ENCODE results near the gene ART5. TPM values are rescaled to one million over a fixed set of nuclear protein-coding genes. Genes with fewer than 3 reads are reported as not detected.
"Not testable (repeated sequence)": the region's sequence is repeated elsewhere in the genome, so short reads cannot be mapped to it uniquely, and the experiment has no call there.

ART5 gene
- total RNA-seq, 2 experiments from 2014 or later: not detected

GRCh38 chr11:3645552-3645951 is 3.8 kb upstream of the ART5 start:
- TF ChIP-seq, protein P1, sequence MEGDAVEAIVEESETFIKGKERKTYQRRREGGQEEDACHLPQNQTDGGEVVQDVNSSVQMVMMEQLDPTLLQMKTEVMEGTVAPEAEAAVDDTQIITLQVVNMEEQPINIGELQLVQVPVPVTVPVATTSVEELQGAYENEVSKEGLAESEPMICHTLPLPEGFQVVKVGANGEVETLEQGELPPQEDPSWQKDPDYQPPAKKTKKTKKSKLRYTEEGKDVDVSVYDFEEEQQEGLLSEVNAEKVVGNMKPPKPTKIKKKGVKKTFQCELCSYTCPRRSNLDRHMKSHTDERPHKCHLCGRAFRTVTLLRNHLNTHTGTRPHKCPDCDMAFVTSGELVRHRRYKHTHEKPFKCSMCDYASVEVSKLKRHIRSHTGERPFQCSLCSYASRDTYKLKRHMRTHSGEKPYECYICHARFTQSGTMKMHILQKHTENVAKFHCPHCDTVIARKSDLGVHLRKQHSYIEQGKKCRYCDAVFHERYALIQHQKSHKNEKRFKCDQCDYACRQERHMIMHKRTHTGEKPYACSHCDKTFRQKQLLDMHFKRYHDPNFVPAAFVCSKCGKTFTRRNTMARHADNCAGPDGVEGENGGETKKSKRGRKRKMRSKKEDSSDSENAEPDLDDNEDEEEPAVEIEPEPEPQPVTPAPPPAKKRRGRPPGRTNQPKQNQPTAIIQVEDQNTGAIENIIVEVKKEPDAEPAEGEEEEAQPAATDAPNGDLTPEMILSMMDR (conservative IDR thresholded peaks at IDR 0.05; ENCODE audit: low read length): no peak
- no peak for TF ChIP-seq EZH2phosphoT487 (IDR thresholded peaks at IDR 0.05; ENCODE audit: borderline replicate concordance, low read depth, low read length)
- H3K9me3 ChIP-seq (ENCODE audit: low read length): no peaks in the 10 kb centered on the region
- H2AFZ ChIP-seq (ENCODE audit: low read length): no peak overlapping the region
- POLR2A ChIA-PET: no interaction called here
- no peak overlapping the region for H3K27ac ChIP-seq (ENCODE audit: low read depth, low read length, poor library complexity, severe bottlenecking)
- H3K4me3 ChIP-seq (ENCODE audit: low read depth, low read length, poor library complexity, severe bottlenecking): no peak overlapping the region
- no peak for DNase-seq (ENCODE audit: low spot score)
- intact Hi-C loops (cut with micrococcal nuclease; ENCODE audit: unreplicated experiment): no loop called here
- H3K9me2 ChIP-seq (ENCODE audit: insufficient read depth, low read length): no peaks in the 10 kb centered on the region
- H3K36me3 ChIP-seq (ENCODE audit: insufficient read depth, low read length): no peaks in the 10 kb centered on the region
- BruUV-seq (replicated peaks): no TSS peak
- CTCF ChIA-PET (ENCODE audit: unreplicated experiment): no interaction called here
- no peaks in the 10 kb centered on the region for H3K4me1 ChIP-seq (ENCODE audit: insufficient read depth, low read length, poor library complexity, severe bottlenecking)
- no peaks in the 10 kb centered on the region for H3K79me2 ChIP-seq (ENCODE audit: insufficient read depth, low read depth, low read length)
- no peak overlapping the region for H3K4me2 ChIP-seq (ENCODE audit: low read length)
- no peaks in the 10 kb centered on the region for H4K20me1 ChIP-seq (ENCODE audit: insufficient read depth, low read length)

GRCh38 chr11:3644817-3645235 is 3.0 kb upstream of the ART5 start, which contains the start of gene ART1:
Gene ART1 (plus strand): TSS chr11:3645128. CDS start chr11:3659214, 14,086 bp downstream.
- Histone ChIP-seq H3K27ac (ENCODE audit: low read depth, low read length, poor library complexity, severe bottlenecking) (no peak within 1 kb of the TSS), H4K20me1 (ENCODE audit: insufficient read depth, low read length) (no peaks in the 10 kb centered on the region), H3K9me3 (ENCODE audit: low read length) (no peaks in the 10 kb centered on the region), H3K4me3 (ENCODE audit: low read depth, low read length, poor library complexity, severe bottlenecking) (no peak within 1 kb of the TSS), H3K4me1 (ENCODE audit: insufficient read depth, low read length, poor library complexity, severe bottlenecking) (no peaks in the 10 kb centered on the region), H3K36me3 (ENCODE audit: insufficient read depth, low read length) (no peaks in the 10 kb centered on the region), H3K4me2 (ENCODE audit: low read length) (no peak within 1 kb of the TSS), H3K79me2 (ENCODE audit: insufficient read depth, low read depth, low read length) (no peaks in the 10 kb centered on the region), H3K9me2 (ENCODE audit: insufficient read depth, low read length) (no peaks in the 10 kb centered on the region), H2AFZ (ENCODE audit: low read length) (no peak within 1 kb of the TSS)
- intact Hi-C loops (cut with micrococcal nuclease; ENCODE audit: unreplicated experiment): no loop called here
- BruUV-seq (replicated peaks): no TSS peak
- DNase-seq (ENCODE audit: low spot score): no peak
- TF ChIP-seq, protein P1 (conservative IDR thresholded peaks at IDR 0.05; ENCODE audit: low read length): no peak
- TF ChIP-seq EZH2phosphoT487 (IDR thresholded peaks at IDR 0.05; ENCODE audit: borderline replicate concordance, low read depth, low read length): no peak
- ChIA-PET CTCF (ENCODE audit: unreplicated experiment) (no interaction called here), POLR2A (interaction anchor here (0.5 kb wide), 1 partner anchor 98 kb away, joined by 5 read pairs; no protein-coding TSS in a partner anchor)

GRCh38 chr11:3643102-3643546 is 1.3 kb upstream of the ART5 start:
- H3K4me2 ChIP-seq (ENCODE audit: low read length); H3K79me2 ChIP-seq (ENCODE audit: insufficient read depth, low read depth, low read length); CTCF ChIA-PET (ENCODE audit: unreplicated experiment); DNase-seq (ENCODE audit: low spot score); H4K20me1 ChIP-seq (ENCODE audit: insufficient read depth, low read length); intact Hi-C loops (cut with micrococcal nuclease; ENCODE audit: unreplicated experiment); H2AFZ ChIP-seq (ENCODE audit: low read length); H3K4me1 ChIP-seq (ENCODE audit: insufficient read depth, low read length, poor library complexity, severe bottlenecking); H3K9me2 ChIP-seq (ENCODE audit: insufficient read depth, low read length); H3K27ac ChIP-seq (ENCODE audit: low read depth, low read length, poor library complexity, severe bottlenecking); H3K36me3 ChIP-seq (ENCODE audit: insufficient read depth, low read length); H3K4me3 ChIP-seq (ENCODE audit: low read depth, low read length, poor library complexity, severe bottlenecking); BruUV-seq (replicated peaks); H3K9me3 ChIP-seq (ENCODE audit: low read length): not testable (repeated sequence)
- POLR2A ChIA-PET: interaction anchor here (0.6 kb wide), 1 partner anchor 521 kb away, joined by 5 read pairs; no protein-coding TSS in a partner anchor

Data from OCI-LY7 (cell line).